Sigmoid colon (tissue), 7 donors: ENCODE measurements around the gene NR1I3. TPM values are rescaled to one million over a fixed set of nuclear protein-coding genes. Genes with fewer than 3 reads are reported as not detected.

Experiments
- DNase-seq: peaks from one replicate; pipeline ENCODE4 v3.0.0-alpha.2; 2019
- H3K27ac ChIP-seq, 4 donors: fragments of 200-600 bp; sonication (generic); one replicate each; pipeline ENCODE4 v1.5.1; 2016 to 2019; ENCODE audit warnings: mild to moderate bottlenecking in 1 of 4
- H3K27me3 ChIP-seq, 3 donors: fragments of 200-600 bp; sonication (generic); one replicate each; pipeline ENCODE4 v1.5.1; 2019; ENCODE audit warnings: mild to moderate bottlenecking in 1 of 3
- H3K36me3 ChIP-seq, 4 donors: fragments of 200-600 bp; sonication (generic); one replicate each; pipeline ENCODE4 v1.5.1; 2016 to 2019
- H3K4me1 ChIP-seq, 4 donors: fragments of 200-600 bp; sonication (generic); one replicate each; pipeline ENCODE4 v1.5.1; 2017 to 2019
- H3K4me3 ChIP-seq, 4 donors: fragments of 200-600 bp; sonication (generic); one replicate each; pipeline ENCODE4 v1.5.1; 2017 to 2019; ENCODE audit warnings: mild to moderate bottlenecking in 2 of 4, moderate library complexity in 1 of 4
- H3K9me3 ChIP-seq, 4 donors: fragments of 200-600 bp in 3 of 4; sonication (generic) in 3 of 4; one replicate each; pipeline versions ENCODE4 v1.5.1 to v1.6.1; 2013 to 2019
- EP300 ChIP-seq, 4 donors: sonication (generic); formaldehyde crosslinking; IDR thresholded peaks; one replicate each; pipeline ENCODE4 v1.6.1; 2017; ENCODE audit warnings: antibody characterized with exemption in 4 of 4
- POLR2A ChIP-seq, 2 donors: fragments of 450-650 bp; IDR thresholded peaks; one replicate each; pipeline ENCODE4 v1.6.1; 2016; ENCODE audit warnings: antibody characterized with exemption in 2 of 2, mild to moderate bottlenecking in 2 of 2, moderate library complexity in 2 of 2
- POLR2AphosphoS5 ChIP-seq, 4 donors: sonication (generic); formaldehyde crosslinking; IDR thresholded peaks; one replicate each; pipeline ENCODE4 v1.6.1; 2017; ENCODE audit warnings: antibody characterized with exemption in 4 of 4
- WGBS, 2 donors: extraction: QIAGEN DNeasy Blood & Tissue Kit; methylation state at CpG; one replicate each; pipeline ENCODE4 v1.1.7; 2013; 5-methylcytosine and 5-hydroxymethylcytosine counted together
- intact Hi-C: fragments of 100-400 bp; cut with DNase I; formaldehyde crosslinking; loops from one replicate; pipeline ENCODE4 v1.15.1; 2023
- polyA plus RNA-seq, 3 donors: library from polyadenylated mRNA; stranded (reverse); fragments of 200-250 nt; gene quantifications; one replicate each; pipeline ENCODE4 v1.2.3, GENCODE V29; 2013
- total RNA-seq, 4 donors: library from RNA; depleted of rRNA; stranded (reverse); fragments of >200 nt; gene quantifications; one replicate each; pipeline ENCODE4 v1.1.0, GENCODE V29; 2016
- TF ChIP-seq, protein P1 (sequence below), 4 experiments: fragments of 450-650 bp in 3 of 4; fragments of 200-600 bp in 1 of 4; IDR thresholded peaks; one replicate each; pipeline ENCODE4 v1.5.1; 2016 to 2019; ENCODE audit warnings: antibody characterized with exemption in 4 of 4, mild to moderate bottlenecking in 3 of 4, moderate library complexity in 2 of 4
- donor health status: healthy with polysubstance abuse.
- donor health status: Bipolar disorder and iron deficiency.
- donor health status: healthy.

NR1I3 gene
- total and polyA plus RNA-seq, 7 donors: 0.13 TPM; not detected in 6

GRCh38 chr1:161180639-161181038, 57.4 kb downstream of the NR1I3 start:
- Histone ChIP-seq H3K4me1 (peaks cover 0 to 22% (median 15%) of the 10 kb centered on the region in 4 donors), H3K9me3 (no peaks in the 10 kb centered on the region), H3K27ac (no peak overlapping the region), H3K36me3 (peaks cover 0 to 4% (median 0%) of the 10 kb centered on the region in 4 donors), H3K27me3 (no peaks in the 10 kb centered on the region), H3K4me3 (no peak overlapping the region)
- WGBS, 2 donors: 77 to 85% methylated on average over 1 of the region's 1 CpG
- intact Hi-C loops: no loop called here
- TF ChIP-seq, protein P1, sequence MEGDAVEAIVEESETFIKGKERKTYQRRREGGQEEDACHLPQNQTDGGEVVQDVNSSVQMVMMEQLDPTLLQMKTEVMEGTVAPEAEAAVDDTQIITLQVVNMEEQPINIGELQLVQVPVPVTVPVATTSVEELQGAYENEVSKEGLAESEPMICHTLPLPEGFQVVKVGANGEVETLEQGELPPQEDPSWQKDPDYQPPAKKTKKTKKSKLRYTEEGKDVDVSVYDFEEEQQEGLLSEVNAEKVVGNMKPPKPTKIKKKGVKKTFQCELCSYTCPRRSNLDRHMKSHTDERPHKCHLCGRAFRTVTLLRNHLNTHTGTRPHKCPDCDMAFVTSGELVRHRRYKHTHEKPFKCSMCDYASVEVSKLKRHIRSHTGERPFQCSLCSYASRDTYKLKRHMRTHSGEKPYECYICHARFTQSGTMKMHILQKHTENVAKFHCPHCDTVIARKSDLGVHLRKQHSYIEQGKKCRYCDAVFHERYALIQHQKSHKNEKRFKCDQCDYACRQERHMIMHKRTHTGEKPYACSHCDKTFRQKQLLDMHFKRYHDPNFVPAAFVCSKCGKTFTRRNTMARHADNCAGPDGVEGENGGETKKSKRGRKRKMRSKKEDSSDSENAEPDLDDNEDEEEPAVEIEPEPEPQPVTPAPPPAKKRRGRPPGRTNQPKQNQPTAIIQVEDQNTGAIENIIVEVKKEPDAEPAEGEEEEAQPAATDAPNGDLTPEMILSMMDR (IDR thresholded peaks at IDR 0.05): no peak
- TF ChIP-seq EP300 (IDR thresholded peaks at IDR 0.05) (no peak), POLR2A (IDR thresholded peaks at IDR 0.05) (no peak), POLR2AphosphoS5 (IDR thresholded peaks at IDR 0.05) (no peak)
- no peak for DNase-seq

- Histone ChIP-seq H3K27ac (no peak overlapping the region), H3K4me1 (peaks cover 0 to 23% (median 15%) of the 10 kb centered on the region in 4 donors), H3K27me3 (no peaks in the 10 kb centered on the region), H3K9me3 (no peaks in the 10 kb centered on the region), H3K36me3 (peaks cover 0 to 13% (median 3%) of the 10 kb centered on the region in 4 donors), H3K4me3 (no peak overlapping the region)
- WGBS, 2 donors: 85 to 97% methylated on average over 3 of the region's 3 CpGs
- intact Hi-C loops: no loop called here
- no peak for TF ChIP-seq POLR2AphosphoS5 (IDR thresholded peaks at IDR 0.05)
- no peak for TF ChIP-seq EP300 (IDR thresholded peaks at IDR 0.05)
- no peak for TF ChIP-seq POLR2A (IDR thresholded peaks at IDR 0.05)
- TF ChIP-seq, protein P1 (IDR thresholded peaks at IDR 0.05): no peak
- no peak for DNase-seq
Observed at GRCh38 chr1:161179698-161180097, 58.3 kb downstream of the NR1I3 start.

Other genes with a start within 250 kb of the NR1I3 start
- gene F11R, start 217.1 kb downstream of the NR1I3 start, total RNA-seq: 10 to 100 TPM in 1 of 4 donors, 1 to 10 TPM in 3; 2.7 to 30.5 (median 5.9) TPM
- 10 to 100 TPM; 15.6 to 96.7 (median 34.0) TPM for gene F11R, start 217.1 kb downstream of the NR1I3 start, polyA plus RNA-seq
- gene TSTD1, start 199.2 kb downstream of the NR1I3 start, total RNA-seq: 10 to 100 TPM; 10.5 to 46.4 (median 27.8) TPM
- gene TSTD1, start 199.2 kb downstream of the NR1I3 start, polyA plus RNA-seq: 100 to 1,000 TPM; 115 to 609 (median 268) TPM
- 10 to 100 TPM; 54.8 to 76.2 (median 62.5) TPM for gene USF1, start 192.2 kb downstream of the NR1I3 start, total RNA-seq
- gene USF1, start 192.2 kb downstream of the NR1I3 start, polyA plus RNA-seq: 10 to 100 TPM; 25.8 to 84.6 (median 42.5) TPM
- 1 to 10 TPM; 4.4 to 7.7 (median 6.6) TPM for gene ARHGAP30, start 168.3 kb downstream of the NR1I3 start, total RNA-seq
- 10 to 100 TPM in 1 of 3 donors, 1 to 10 TPM in 2; 4.8 to 37.8 (median 4.9) TPM for gene ARHGAP30, start 168.3 kb downstream of the NR1I3 start, polyA plus RNA-seq
- not detected for gene NECTIN4, start 148.6 kb downstream of the NR1I3 start, total RNA-seq
- gene NECTIN4, start 148.6 kb downstream of the NR1I3 start, polyA plus RNA-seq: 1 to 10 TPM in 2 of 3 donors, not detected in 1; 1.2 to 2.8 TPM
- 10 to 100 TPM in 2 of 4 donors, 1 to 10 TPM in 2; 5.8 to 14.1 (median 10.8) TPM for gene KLHDC9, start 139.8 kb downstream of the NR1I3 start, total RNA-seq
- 10 to 100 TPM in 1 of 3 donors, 1 to 10 TPM in 2; 4.7 to 11.1 (median 9.6) TPM for gene KLHDC9, start 139.8 kb downstream of the NR1I3 start, polyA plus RNA-seq
- gene PFDN2, start 120.2 kb downstream of the NR1I3 start, total RNA-seq: 10 to 100 TPM; 40.7 to 63.4 (median 45.9) TPM
- gene PFDN2, start 120.2 kb downstream of the NR1I3 start, polyA plus RNA-seq: 100 to 1,000 TPM in 2 of 3 donors, 10 to 100 TPM in 1; 82.3 to 115 (median 104) TPM
- 10 to 100 TPM; 24.4 to 39.6 (median 33.1) TPM for gene NIT1, start 120.1 kb downstream of the NR1I3 start, total RNA-seq
- 10 to 100 TPM; 46.8 to 66.6 (median 66.5) TPM for gene NIT1, start 120.1 kb downstream of the NR1I3 start, polyA plus RNA-seq
- 10 to 100 TPM; 27.7 to 34.2 (median 30.2) TPM for gene DEDD, start 105.5 kb downstream of the NR1I3 start, total RNA-seq
- 10 to 100 TPM; 24.0 to 30.6 (median 30.5) TPM for gene DEDD, start 105.5 kb downstream of the NR1I3 start, polyA plus RNA-seq
- 10 to 100 TPM; 49.0 to 77.8 (median 70.3) TPM for gene UFC1, start 84.2 kb downstream of the NR1I3 start, total RNA-seq
- gene UFC1, start 84.2 kb downstream of the NR1I3 start, polyA plus RNA-seq: 100 to 1,000 TPM; 129 to 249 (median 232) TPM
- gene USP21, start 78.7 kb downstream of the NR1I3 start, total RNA-seq: 10 to 100 TPM; 11.4 to 24.1 (median 13.1) TPM
- 10 to 100 TPM; 16.2 to 22.2 (median 17.3) TPM for gene USP21, start 78.7 kb downstream of the NR1I3 start, polyA plus RNA-seq
- gene PPOX, start 71.8 kb downstream of the NR1I3 start, total RNA-seq: 10 to 100 TPM; 16.6 to 30.9 (median 21.3) TPM
- gene PPOX, start 71.8 kb downstream of the NR1I3 start, polyA plus RNA-seq: 10 to 100 TPM in 2 of 3 donors, 1 to 10 TPM in 1; 7.4 to 17.7 (median 16.2) TPM
- 10 to 100 TPM; 10.7 to 19.3 (median 14.8) TPM for gene B4GALT3, start 60.7 kb downstream of the NR1I3 start, total RNA-seq
- 10 to 100 TPM; 13.4 to 33.4 (median 16.8) TPM for gene B4GALT3, start 60.7 kb downstream of the NR1I3 start, polyA plus RNA-seq
- 10 to 100 TPM in 2 of 4 donors, 1 to 10 TPM in 2; 6.4 to 78.2 (median 10.8) TPM for gene ADAMTS4, start 39.1 kb downstream of the NR1I3 start, total RNA-seq
- 1 to 10 TPM in 1 of 3 donors, under 1 TPM in 2; 0.23 to 4.5 (median 0.60) TPM for gene ADAMTS4, start 39.1 kb downstream of the NR1I3 start, polyA plus RNA-seq
- 100 to 1,000 TPM in 1 of 4 donors, 10 to 100 TPM in 3; 79.6 to 113 (median 92.6) TPM for gene NDUFS2, start 35.8 kb downstream of the NR1I3 start, total RNA-seq
- 100 to 1,000 TPM; 113 to 194 (median 123) TPM for gene NDUFS2, start 35.8 kb downstream of the NR1I3 start, polyA plus RNA-seq
- 10 to 100 TPM; 14.4 to 86.4 (median 56.9) TPM for gene FCER1G, start 22.9 kb downstream of the NR1I3 start, total RNA-seq
- gene FCER1G, start 22.9 kb downstream of the NR1I3 start, polyA plus RNA-seq: 100 to 1,000 TPM in 1 of 3 donors, 10 to 100 TPM in 2; 77.7 to 243 (median 80.5) TPM
- gene APOA2, start 14.6 kb downstream of the NR1I3 start, total RNA-seq: not detected
- gene APOA2, start 14.6 kb downstream of the NR1I3 start, polyA plus RNA-seq: under 1 TPM in 1 of 3 donors, not detected in 2; 0.26 TPM
- gene TOMM40L, start 12.1 kb downstream of the NR1I3 start, total RNA-seq: 10 to 100 TPM; 12.6 to 20.2 (median 14.8) TPM
- 10 to 100 TPM; 15.0 to 23.1 (median 18.5) TPM for gene TOMM40L, start 12.1 kb downstream of the NR1I3 start, polyA plus RNA-seq
- gene PCP4L1, start 20.5 kb upstream of the NR1I3 start, total RNA-seq: 10 to 100 TPM in 1 of 4 donors, 1 to 10 TPM in 2, under 1 TPM in 1; 0.71 to 15.2 (median 3.7) TPM
- 1 to 10 TPM in 1 of 3 donors, not detected in 2; 2.3 TPM for gene PCP4L1, start 20.5 kb upstream of the NR1I3 start, polyA plus RNA-seq
- 1 to 10 TPM; 3.1 to 10.0 (median 6.0) TPM for gene MPZ, start 71.8 kb upstream of the NR1I3 start, total RNA-seq
- gene MPZ, start 71.8 kb upstream of the NR1I3 start, polyA plus RNA-seq: 1 to 10 TPM; 1.2 to 4.1 (median 3.0) TPM
- 10 to 100 TPM; 21.2 to 83.5 (median 38.1) TPM for gene SDHC, start 76.2 kb upstream of the NR1I3 start, total RNA-seq
- gene SDHC, start 76.2 kb upstream of the NR1I3 start, polyA plus RNA-seq: 100 to 1,000 TPM; 221 to 371 (median 234) TPM
- not detected for gene CFAP126, start 129.7 kb upstream of the NR1I3 start, total RNA-seq
- gene CFAP126, start 129.7 kb upstream of the NR1I3 start, polyA plus RNA-seq: not detected